GM19099 (cell line): ENCODE results near the gene WDR46.

Source experiments
- POLR2A ChIP-seq: IDR thresholded peaks from 3 replicates; pipeline ENCODE4 v1.6.1; 2011; ENCODE audit warnings: low read depth; ENCODE audit not compliant: insufficient read length; ENCODE audit errors: extremely low read depth

Gene WDR46

DNA sequence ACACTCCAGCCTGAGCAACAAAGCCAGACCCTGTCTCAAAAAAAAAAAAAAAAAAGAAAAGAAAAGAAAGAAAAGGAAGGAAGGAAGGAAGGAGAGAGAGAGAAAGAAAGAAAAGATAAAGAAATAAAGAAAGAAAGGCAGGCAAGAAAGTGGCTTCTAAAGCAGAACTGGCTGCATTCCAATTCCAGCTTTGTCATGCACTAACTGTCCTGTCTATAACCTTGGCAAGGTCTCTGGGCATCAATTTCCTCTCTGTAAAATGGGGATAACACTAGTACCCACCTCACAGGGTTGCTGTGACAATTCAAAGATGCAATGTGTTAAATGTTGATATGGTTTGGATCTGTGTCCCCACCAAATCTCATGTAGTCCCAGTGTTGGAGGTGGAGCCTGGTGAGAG lies 52.7 kb downstream of the WDR46 start:
- TF ChIP-seq POLR2A, result no peak

DNA sequence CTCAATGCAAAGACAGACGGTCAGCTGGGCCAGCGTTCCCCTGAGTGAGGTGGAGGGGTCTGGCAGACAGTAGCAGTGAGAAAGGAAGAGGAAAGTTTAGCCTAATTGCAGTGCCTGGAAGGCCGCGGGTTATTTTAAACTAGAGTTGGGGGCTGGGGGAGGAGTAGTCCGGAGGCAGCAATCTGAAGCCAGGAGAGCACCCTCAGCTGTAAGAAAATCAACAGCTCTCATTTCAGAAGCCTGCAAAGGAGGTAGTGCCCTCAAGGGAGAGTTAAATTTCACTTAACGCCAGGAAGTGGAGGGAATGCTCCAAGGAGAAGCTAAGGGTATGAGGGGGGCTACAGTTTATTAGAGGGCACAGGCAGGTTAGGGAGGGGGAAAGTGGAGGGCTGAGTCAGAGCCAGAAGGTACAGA lies 53.8 kb downstream of the WDR46 start:
- no peak for TF ChIP-seq POLR2A
